HG02610 (cell line): ENCODE data around the gene TULP3.

Source experiments
- ATAC-seq: cut with Tn5 transposase; IDR thresholded peaks from one replicate; pipeline ENCODE4 v1.9.1; 2021; ENCODE audit warnings: mild to moderate bottlenecking, moderate library complexity; ENCODE audit not compliant: unreplicated experiment

The TULP3 gene

DNA sequence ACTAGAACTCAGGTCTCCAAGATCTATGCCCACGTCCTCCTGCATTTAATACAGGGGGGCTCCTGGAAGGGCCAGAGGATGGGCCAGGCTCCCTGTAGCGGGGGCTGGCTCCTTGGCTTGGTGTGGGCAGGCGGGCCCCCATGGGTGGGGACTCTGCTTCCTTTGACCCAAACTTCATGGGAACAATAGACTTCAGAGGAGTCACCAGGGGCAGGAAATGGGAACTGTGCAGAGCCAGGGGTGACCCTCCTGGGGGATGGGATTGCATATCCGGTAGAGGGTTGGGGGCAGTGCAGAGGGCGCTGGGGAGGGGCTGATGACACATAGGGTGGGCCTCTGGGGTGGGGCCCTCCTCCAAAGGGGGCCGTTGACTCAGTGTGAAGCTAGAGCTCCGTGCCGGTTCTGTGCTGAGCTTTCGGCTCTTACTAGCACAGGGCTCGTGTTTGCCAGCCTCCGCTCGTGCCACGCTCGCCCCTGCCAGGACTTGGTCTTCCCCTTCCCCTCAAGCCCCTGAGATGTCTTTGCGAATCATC is 73.1 kb downstream of the TULP3 start:
- ATAC-seq: no peak

DNA sequence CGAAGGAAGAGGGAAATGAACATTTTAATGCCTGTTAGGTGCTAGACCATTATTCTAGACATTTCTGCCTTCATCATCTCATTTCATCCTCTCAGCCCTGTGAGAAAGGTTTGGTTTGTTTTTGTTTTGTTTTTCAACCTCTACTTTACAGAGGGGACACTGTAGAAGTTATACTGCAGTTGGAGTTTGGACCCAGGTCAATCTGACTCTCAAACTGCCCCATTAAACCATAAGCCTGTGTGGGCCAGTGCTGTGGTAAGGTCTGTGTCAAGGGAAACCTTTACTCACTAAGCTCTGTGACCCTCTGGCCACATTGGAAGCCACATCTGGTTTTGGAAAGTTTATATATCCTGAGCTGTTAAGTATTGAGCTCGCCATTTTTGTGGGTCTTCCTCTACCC is 77.0 kb downstream of the TULP3 start:
- ATAC-seq: no peak

- ATAC-seq: no peak
Observed at GRCh38 chr12:2970744-2971143, 80.1 kb downstream of the TULP3 start.

DNA sequence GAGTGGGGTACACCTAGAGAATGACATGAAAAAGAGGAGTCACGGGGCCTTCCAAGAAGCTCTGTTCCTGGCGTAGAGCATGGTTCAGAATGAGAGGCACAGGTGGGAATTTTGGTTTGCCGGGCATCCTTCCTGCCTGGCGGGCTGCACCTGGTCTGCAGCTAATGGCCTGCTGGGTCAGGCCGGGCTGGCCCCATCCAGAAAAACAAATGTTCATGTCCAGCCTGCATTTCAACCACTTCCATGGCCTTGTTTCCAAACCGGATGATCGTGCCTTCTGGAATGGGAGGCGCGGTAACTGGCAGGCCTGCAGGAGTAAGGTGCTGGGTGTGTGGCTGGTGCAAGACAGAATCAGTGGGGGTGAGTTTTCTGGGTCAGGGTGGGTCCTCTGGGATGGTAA is 82.9 kb downstream of the TULP3 start:
- ATAC-seq: no peak

DNA sequence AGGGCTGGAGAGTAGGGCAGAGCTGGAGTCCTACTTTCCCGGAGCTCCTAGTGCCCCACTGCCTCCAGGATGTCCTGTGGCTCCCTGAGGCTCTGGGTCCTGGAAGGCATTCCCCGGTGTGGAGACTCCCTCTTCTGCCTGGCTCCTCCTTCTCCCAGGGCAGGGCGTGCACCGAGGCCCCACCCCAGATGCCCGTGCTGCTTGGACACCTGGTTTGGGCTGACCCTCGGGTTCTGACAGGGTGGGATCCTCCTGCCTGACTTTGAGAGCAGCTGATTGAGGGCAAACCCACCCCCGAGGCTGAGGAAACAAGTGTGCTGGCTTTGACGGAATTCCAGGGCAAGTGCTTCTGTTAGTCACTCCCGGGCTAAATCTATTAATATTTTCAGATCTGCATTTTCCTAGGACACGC is 83.9 kb downstream of the TULP3 start:
- ATAC-seq: no peak

- no peak for ATAC-seq
Observed at GRCh38 chr12:2976581-2976996, 85.9 kb downstream of the TULP3 start.

- ATAC-seq: no peak
Observed at GRCh38 chr12:2977776-2978175, 87.1 kb downstream of the TULP3 start.

- ATAC-seq: no peak
Observed at GRCh38 chr12:2979806-2980205, 89.1 kb downstream of the TULP3 start.

DNA sequence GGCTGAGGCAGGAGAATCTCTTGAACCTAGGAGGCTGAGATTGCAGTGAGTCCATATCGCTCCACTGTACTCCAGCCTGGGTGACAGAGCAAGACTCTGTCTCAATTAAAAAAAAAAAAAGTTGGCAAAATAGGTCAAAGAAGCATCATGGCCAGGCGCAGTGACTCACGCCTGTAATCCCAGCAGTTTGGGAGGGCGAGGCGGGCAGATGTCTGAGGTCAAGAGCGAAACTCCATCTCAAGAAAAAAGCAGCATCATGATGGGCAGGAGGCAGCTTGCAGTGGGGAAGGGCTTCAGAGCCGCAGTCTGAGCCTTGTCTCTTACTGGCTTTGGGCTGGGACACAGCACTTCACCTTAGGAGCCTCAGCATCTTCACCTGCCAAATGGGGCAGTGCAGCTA is 89.9 kb downstream of the TULP3 start:
- no peak for ATAC-seq

DNA sequence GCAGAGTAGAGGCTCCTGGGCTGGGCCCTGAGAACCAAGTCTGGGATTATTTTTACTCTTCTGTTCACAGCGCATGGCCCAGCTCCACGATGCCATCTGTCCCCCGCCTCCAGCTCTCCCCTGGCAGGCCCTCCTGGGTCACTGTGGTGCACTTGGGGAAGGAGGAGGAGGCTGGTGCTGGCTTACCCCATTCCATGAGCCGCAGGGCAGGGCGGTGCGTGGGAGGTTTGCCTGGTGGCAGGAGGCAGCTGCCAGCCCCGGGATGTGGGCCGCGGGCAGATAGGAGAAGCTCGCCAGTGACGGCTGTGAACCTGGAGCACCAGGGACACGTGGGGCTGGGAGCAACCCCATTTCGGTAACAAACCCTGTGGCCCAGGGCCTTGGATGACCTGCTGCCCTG is 91.7 kb downstream of the TULP3 start:
- no peak for ATAC-seq

DNA sequence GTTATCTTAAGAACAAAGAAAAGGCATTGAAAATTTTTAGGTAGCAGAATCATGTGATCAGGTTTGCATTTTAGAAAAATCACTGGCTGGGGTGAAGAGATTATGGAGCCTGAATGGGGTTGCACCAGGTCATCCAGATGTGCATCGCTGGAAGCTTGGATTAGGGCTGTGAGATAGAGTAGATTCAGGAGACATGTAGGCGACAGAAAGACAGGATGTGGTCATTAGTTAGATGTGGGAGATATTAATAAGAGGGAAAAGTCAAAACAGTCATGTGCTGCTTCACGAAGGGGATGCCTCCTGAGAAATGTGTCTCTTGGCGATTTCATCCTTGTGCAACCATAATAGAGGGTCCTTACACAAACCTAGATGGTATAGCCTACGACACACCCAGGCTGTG is 93.6 kb downstream of the TULP3 start:
- ATAC-seq: no peak

- no peak for ATAC-seq
Observed at GRCh38 chr12:2984698-2985097, 94.0 kb downstream of the TULP3 start.

- ATAC-seq: no peak
Observed at GRCh38 chr12:2986876-2987275, 96.2 kb downstream of the TULP3 start.

- ATAC-seq: no peak
Observed at GRCh38 chr12:2988494-2988893, 97.8 kb downstream of the TULP3 start.
